KMS-11 (cell line): ENCODE measurements around the gene SMARCA4.

Experiments used
- H2AFZ ChIP-seq: fragments of 200-600 bp; sonication (generic); 2 replicates; pipeline ENCODE4 v1.6.1; 2016; ENCODE audit warnings: antibody characterized with exemption, mixed run types, low read depth
- H3K27ac ChIP-seq: fragments of 200-600 bp; sonication (generic); 2 replicates; pipeline ENCODE4 v1.6.1; 2016; ENCODE audit warnings: mild to moderate bottlenecking, mixed run types
- H3K27me3 ChIP-seq: fragments of 200-600 bp; sonication (generic); 2 replicates; pipeline ENCODE4 v1.6.1; 2017; ENCODE audit warnings: mild to moderate bottlenecking, low read depth, mixed run types, moderate library complexity; ENCODE audit not compliant: insufficient read depth
- H3K36me3 ChIP-seq: fragments of 200-600 bp; sonication (generic); 2 replicates; pipeline ENCODE4 v1.6.1; 2017; ENCODE audit warnings: mild to moderate bottlenecking, mixed run types; ENCODE audit not compliant: insufficient read depth
- H3K4me1 ChIP-seq: fragments of 200-600 bp; sonication (generic); 2 replicates; pipeline ENCODE4 v1.6.1; 2016; ENCODE audit warnings: mild to moderate bottlenecking, low read depth, mixed run types; ENCODE audit not compliant: poor library complexity, severe bottlenecking
- H3K4me2 ChIP-seq: fragments of 200-600 bp; sonication (generic); 2 replicates; pipeline ENCODE4 v1.7.0; 2016; ENCODE audit warnings: mild to moderate bottlenecking, mixed run types
- H3K4me3 ChIP-seq: fragments of 200-600 bp; sonication (generic); IDR thresholded peaks from 2 replicates; pipeline ENCODE4 v1.6.1; 2017; ENCODE audit warnings: low read depth, low read length, mixed read lengths; ENCODE audit not compliant: insufficient read depth
- H3K79me2 ChIP-seq: fragments of 200-600 bp; sonication (generic); 2 replicates; pipeline ENCODE4 v1.6.1; 2016; ENCODE audit warnings: low read depth, mixed run types; ENCODE audit not compliant: insufficient read depth
- H3K9ac ChIP-seq: fragments of 200-600 bp; sonication (generic); 2 replicates; pipeline ENCODE4 v1.6.1; 2016; ENCODE audit warnings: mild to moderate bottlenecking, mixed run types
- H4K20me1 ChIP-seq: fragments of 200-600 bp; sonication (generic); 2 replicates; pipeline ENCODE4 v1.6.1; 2016; ENCODE audit warnings: mild to moderate bottlenecking, mixed run types; ENCODE audit not compliant: insufficient read depth
- CTCF ChIP-seq: fragments of 200-600 bp; sonication (generic); conservative IDR thresholded peaks from 2 replicates; pipeline ENCODE4 v1.6.1; 2017; ENCODE audit warnings: low read depth, mild to moderate bottlenecking, antibody characterized with exemption, low read length, moderate library complexity, mixed read lengths

The SMARCA4 gene

GRCh38 chr19:10981252-10981895 lies 20.5 kb downstream of the SMARCA4 start:
- no peak overlapping the region for H3K27ac ChIP-seq
- H4K20me1 ChIP-seq: peaks cover 12% of the 10 kb centered on the region
- H3K9ac ChIP-seq: no peak overlapping the region
- no peaks in the 10 kb centered on the region for H3K27me3 ChIP-seq
- peaks cover 39% of the 10 kb centered on the region for H3K4me1 ChIP-seq
- H3K79me2 ChIP-seq: peaks cover 69% of the 10 kb centered on the region
- H3K36me3 ChIP-seq: no peaks in the 10 kb centered on the region
- H3K4me2 ChIP-seq: no peak overlapping the region
- no peak for TF ChIP-seq CTCF
- no peak overlapping the region for H3K4me3 ChIP-seq
- no peak overlapping the region for H2AFZ ChIP-seq

- Histone ChIP-seq H3K4me1 (peaks cover 35% of the 10 kb centered on the region), H3K4me2 (no peak overlapping the region), H3K27ac (no peak overlapping the region), H4K20me1 (peaks cover 12% of the 10 kb centered on the region; the same call in 1 of the 2 replicates), H3K9ac (no peak overlapping the region), H3K36me3 (no peaks in the 10 kb centered on the region), H3K27me3 (no peaks in the 10 kb centered on the region), H2AFZ (no peak overlapping the region), H3K4me3 (no peak overlapping the region), H3K79me2 (peaks cover 52% of the 10 kb centered on the region)
- TF ChIP-seq CTCF: no peak
Observed at GRCh38 chr19:10983026-10983425, 22.2 kb downstream of the SMARCA4 start.

- no peaks in the 10 kb centered on the region for H3K27me3 ChIP-seq
- H2AFZ ChIP-seq: no peak overlapping the region
- no peak for TF ChIP-seq CTCF
- peaks cover 12% of the 10 kb centered on the region; the same call in 1 of the 2 replicates for H4K20me1 ChIP-seq
- peaks cover 23% of the 10 kb centered on the region for H3K4me1 ChIP-seq
- no peak overlapping the region for H3K27ac ChIP-seq
- no peak overlapping the region for H3K9ac ChIP-seq
- no peak overlapping the region for H3K4me2 ChIP-seq
- peaks cover 43% of the 10 kb centered on the region for H3K79me2 ChIP-seq
- H3K4me3 ChIP-seq: no peak overlapping the region
- no peaks in the 10 kb centered on the region for H3K36me3 ChIP-seq
Observed at GRCh38 chr19:10984166-10984735, 23.4 kb downstream of the SMARCA4 start.

- no peak overlapping the region for H3K27ac ChIP-seq
- H3K36me3 ChIP-seq: no peaks in the 10 kb centered on the region
- H2AFZ ChIP-seq: no peak overlapping the region
- H3K27me3 ChIP-seq: no peaks in the 10 kb centered on the region
- no peak for TF ChIP-seq CTCF
- peaks cover 12% of the 10 kb centered on the region; the same call in 1 of the 2 replicates for H4K20me1 ChIP-seq
- H3K4me1 ChIP-seq: peaks cover 10% of the 10 kb centered on the region
- H3K9ac ChIP-seq: no peak overlapping the region
- H3K4me3 ChIP-seq: no peak overlapping the region
- peaks cover 41% of the 10 kb centered on the region for H3K79me2 ChIP-seq
- no peak overlapping the region for H3K4me2 ChIP-seq
Observed at GRCh38 chr19:10985502-10985901, 24.7 kb downstream of the SMARCA4 start.
